Measurements from ENCODE around the gene PAPLN.
"Not testable (repeated sequence)": the region's sequence is repeated elsewhere in the genome, so short reads cannot be mapped to it uniquely, and the experiment has no call there.

Gene PAPLN

GRCh38 chr14:73237219-73237785 lies at the start of gene PAPLN:
TSS of gene PAPLN (plus strand) at chr14:73237506. CDS start at chr14:73239779, 2,273 bp downstream.
- no peak for DNase-seq (ENCODE audit: low spot score)

DNA sequence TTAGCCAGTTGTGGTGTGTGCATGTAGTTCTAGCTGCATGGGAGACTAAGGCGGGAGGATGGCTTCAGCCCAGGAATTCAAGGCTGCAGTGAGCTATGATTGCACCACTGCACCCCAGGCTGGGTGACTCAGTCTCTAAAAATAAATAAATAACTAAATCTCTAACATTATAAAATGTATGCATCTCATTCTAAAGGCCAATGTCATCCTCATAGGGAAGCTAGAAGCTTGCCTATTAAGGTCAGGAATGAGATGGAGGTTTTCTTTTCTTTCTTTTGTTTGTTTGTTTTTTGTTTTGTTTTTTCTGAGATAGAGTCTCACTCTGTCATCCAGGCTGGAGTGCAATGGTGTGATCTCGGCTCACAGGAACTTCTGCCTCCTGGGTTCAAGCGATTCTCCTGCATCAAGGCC lies 48.8 kb upstream of the PAPLN start:
- no peak for DNase-seq (ENCODE audit: low spot score)

DNA sequence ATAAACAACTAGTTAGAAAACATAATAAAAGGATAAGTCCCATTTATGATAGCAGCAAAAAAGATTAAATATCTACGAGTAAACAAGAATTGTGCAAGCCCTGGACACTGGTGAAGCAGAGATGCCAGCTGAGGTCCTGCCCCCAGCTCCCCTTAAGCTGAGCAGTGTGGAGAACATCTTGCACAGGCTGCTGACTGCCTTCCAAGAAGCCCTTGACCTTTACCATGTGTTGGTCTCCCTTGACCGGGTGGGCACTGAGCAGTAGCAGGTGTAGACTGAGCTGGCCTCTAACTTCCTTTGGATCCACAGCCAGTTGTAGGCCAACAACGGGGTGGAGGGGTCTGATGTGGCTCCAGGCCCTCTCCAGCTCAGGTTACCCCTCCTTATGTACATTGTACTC lies 47.7 kb upstream of the PAPLN start:
- no peak for DNase-seq (ENCODE audit: low spot score)

DNA sequence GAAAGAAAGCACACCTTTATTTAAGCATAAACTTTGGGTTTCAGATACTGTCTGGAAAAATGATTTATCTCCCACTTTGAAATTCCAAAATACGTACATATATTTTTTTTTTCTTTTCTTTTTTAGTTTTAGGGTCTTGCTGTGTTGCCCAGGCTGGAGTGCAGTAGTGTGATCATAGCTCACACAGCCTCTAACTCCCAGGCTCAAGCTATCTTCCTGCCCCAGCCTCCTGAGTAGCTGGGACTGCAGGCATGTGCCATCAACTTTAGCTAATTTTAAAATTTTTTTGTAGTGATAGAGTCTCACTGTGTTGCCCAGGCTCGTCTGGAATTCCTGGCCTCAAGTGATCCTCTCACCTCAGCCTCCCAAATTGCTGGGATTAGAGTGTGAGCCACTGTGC lies 45.9 kb upstream of the PAPLN start:
- DNase-seq (ENCODE audit: low spot score), result no peak

GRCh38 chr14:73194306-73194705 lies 43.0 kb upstream of the PAPLN start:
- DNase-seq (ENCODE audit: low spot score), result not testable (repeated sequence)

DNA sequence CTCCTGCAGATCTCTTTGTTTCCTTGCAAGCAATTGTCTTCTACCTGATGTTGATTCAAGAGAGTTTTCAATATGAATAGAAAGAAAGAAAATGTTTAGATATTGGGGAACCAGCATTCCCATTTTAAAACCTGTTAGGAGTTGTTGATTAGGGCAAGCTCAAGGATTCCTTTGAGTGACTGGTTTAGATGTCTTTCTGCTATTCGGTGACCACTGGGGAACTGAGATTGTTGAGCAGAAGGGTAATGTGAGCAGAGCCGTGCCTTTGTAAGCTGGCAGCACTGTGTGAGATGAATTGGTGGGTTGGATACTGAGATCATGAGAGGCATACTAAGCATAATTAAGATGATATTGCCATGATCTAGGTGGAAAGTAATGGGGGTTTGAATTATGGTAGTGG lies 39.1 kb upstream of the PAPLN start:
- no peak for DNase-seq (ENCODE audit: low spot score)

GRCh38 chr14:73203527-73203926 lies 33.8 kb upstream of the PAPLN start:
- no peak for DNase-seq (ENCODE audit: low spot score)

DNA sequence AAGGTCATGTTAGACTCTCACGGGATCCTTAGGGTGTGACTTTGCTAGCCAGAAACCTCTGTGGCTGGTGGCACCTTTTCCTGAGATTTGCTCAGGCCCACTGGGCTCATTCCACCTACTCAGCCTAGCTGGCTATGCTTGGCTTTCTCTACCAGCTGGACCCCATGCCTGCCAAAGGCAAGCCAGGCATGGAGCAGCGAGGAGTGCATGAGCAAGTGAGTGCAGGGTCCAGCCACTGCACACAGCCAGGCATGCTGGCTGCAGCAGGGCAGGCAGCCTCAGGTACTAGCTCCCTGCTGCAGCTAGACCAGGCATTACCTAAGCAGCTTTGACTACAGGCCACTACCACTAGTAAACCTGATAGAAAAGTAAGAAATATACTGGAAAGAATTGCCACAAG lies 29.7 kb upstream of the PAPLN start:
- no peak for DNase-seq (ENCODE audit: low spot score)

DNA sequence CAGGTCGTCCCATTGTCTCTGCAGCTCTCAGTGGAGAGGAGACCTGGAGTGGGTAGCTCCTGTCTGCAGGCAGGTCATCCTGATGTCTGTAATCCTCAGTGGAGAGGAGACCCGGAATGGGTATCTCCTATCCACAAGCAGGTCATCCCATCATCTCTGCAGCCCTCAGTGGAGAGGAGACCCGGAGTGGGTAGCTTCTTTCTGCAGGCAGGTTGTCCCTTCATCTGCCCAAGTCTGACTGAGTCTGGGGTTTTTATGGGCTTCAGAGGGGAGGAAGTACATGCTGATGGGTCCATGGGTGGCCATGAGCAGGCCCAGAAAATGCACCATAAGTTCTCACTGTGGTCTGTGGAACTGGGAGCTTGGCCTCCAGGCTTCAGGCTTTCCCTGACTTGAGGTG lies 28.9 kb upstream of the PAPLN start:
- DNase-seq (ENCODE audit: low spot score), result no peak

DNA sequence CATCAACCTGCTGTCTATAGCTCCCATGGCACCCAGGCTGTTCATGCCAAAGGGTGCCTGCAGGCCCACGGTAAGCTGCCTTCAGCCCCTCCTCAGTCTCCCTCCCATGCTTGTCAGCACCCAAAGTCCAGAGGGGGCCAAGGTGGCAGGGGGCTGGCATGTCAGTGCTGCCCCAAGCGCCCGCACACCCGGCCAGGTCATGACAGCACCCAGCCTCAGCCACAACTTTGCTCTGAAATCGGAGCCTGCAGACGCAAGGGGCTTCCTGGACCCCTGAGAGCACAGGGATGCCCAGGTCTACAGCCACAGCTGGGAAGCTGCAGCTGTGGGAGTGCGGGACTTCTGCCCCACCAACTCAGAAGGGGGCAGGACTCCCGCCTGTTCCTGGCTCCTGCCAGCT lies 28.5 kb upstream of the PAPLN start:
- DNase-seq (ENCODE audit: low spot score), result no peak

GRCh38 chr14:73209953-73210352 lies 27.4 kb upstream of the PAPLN start:
- DNase-seq (ENCODE audit: low spot score), result no peak

DNA sequence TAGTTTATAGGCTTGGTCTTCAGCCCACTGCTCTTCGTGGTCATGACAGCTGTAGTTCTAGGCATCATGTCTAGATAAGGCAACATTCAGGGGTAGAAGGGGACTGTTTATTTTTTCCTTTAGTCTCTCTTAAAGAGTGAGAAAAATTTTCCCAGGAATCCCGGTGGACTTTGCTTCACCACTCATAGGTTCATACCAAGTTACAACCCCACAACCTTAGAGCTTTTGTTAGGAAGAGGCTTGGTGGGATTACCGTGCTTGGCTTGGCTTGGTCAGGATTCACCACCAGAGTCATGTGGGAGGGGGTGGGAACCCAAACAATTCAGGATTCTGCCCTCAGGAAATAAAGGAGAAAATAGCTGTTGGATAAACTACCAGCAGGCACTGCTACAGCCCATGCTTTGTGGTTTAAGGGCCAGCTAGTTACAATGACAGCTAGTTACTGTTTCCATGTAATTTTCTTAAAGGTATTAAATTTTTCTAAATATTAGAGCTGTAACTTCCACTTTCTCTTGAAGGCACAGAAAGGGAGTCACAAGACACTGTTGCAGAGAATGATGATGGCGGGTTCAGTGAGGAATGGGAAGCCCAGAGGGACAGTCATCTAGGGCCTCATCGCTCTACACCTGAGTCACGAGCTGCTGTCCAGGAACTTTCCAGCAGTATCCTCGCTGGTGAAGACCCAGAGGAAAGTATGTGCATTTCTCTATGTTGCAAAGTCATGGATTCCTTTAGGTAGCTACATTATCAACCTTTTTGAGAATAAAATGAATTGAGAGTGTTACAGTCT lies 25.9 kb upstream of the PAPLN start:
- no peak for DNase-seq (ENCODE audit: low spot score)

- no peak for DNase-seq (ENCODE audit: low spot score)
These were observed 21.3 kb upstream of the PAPLN start for GRCh38 chr14:73216030-73216429.

GRCh38 chr14:73217411-73217810 lies 19.9 kb upstream of the PAPLN start:
- DNase-seq (ENCODE audit: low spot score), result no peak

DNA sequence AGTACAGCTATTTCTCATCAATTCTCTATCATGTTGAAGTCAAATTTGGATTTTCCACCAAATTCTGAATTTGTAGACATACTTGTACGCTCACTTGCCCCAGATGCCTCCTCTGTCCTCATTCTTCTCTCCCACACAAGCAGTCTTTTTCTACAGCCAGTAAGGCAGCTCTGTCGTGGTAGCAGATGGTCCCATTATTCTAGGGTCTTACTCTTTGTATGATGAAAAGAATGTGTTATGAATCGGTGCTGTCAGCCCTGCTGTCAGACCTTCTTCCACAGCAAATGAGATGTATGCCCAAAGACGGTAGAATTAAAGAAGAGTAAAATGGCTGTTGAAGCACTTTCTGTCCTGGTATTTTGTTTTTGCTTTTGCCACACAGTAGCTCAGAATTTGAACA lies 17.2 kb upstream of the PAPLN start:
- no peak for DNase-seq (ENCODE audit: low spot score)

DNA sequence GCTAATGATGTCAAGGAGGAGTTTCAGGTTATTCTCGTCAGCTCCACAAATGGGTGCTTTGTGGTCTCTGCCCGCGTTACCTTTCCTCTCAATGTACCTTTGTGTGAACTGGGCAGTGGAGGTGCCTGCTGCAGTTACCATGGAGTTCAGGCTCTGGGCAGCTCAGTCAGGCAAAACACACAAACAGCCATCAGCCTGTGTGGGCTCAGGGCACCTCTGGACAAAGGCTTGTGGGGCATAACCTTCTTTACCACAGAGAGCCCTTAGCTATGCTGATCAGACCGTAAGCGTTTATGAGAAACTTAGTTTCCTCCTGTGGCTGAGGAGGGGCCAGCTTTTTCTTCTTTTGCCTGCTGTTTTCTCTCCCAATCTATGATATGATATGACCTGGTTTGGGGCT lies 16.7 kb upstream of the PAPLN start:
- DNase-seq (ENCODE audit: low spot score), result no peak

- DNase-seq (ENCODE audit: low spot score), result no peak
These were observed 15.4 kb upstream of the PAPLN start for GRCh38 chr14:73221945-73222344.

DNA sequence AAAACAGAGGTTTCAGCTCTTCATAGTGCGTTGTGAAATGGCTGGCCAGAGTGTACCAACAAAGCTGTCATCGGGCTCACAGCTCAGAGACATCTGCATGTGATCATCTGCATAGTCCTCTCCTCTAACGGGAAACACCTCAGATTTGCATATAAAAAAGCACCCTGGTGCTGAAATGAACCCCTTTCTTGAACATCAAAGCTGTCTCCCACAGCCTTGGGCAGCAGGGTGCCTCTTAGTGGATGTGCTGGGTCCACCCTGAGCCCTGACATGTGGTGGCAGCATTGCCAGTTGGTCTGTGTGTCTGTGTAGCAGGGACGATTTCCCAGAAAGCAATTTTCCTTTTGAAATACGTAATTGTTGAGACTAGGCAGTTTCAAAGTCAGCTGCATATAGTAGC lies 14.3 kb upstream of the PAPLN start:
- DNase-seq (ENCODE audit: low spot score), result no peak

DNA sequence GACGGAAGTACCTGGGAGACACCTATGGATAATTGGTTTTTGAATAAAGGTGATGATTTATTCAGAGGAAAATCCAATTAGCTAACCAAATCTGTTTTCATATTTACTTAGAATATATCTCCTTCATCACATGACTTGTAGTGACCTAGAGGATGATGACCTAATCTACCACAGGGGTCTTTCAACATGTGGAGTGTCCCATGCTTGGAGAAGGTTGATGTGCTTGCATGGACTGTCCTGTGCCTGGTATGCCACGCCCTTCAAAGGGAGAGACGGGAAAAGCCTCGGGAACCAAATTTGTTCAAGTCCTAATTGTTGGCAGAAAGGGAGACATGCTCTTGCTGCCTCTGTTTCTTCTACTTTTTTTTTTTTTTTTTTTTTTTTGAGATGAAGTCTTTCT lies 11.8 kb upstream of the PAPLN start:
- no peak for DNase-seq (ENCODE audit: low spot score)

- peak; percentile 87 for DNase-seq (ENCODE audit: low spot score)
These were observed 9.2 kb upstream of the PAPLN start for GRCh38 chr14:73227812-73228781.

GRCh38 chr14:73230051-73230450 lies 7.3 kb upstream of the PAPLN start:
- no peak for DNase-seq (ENCODE audit: low spot score)

DNA sequence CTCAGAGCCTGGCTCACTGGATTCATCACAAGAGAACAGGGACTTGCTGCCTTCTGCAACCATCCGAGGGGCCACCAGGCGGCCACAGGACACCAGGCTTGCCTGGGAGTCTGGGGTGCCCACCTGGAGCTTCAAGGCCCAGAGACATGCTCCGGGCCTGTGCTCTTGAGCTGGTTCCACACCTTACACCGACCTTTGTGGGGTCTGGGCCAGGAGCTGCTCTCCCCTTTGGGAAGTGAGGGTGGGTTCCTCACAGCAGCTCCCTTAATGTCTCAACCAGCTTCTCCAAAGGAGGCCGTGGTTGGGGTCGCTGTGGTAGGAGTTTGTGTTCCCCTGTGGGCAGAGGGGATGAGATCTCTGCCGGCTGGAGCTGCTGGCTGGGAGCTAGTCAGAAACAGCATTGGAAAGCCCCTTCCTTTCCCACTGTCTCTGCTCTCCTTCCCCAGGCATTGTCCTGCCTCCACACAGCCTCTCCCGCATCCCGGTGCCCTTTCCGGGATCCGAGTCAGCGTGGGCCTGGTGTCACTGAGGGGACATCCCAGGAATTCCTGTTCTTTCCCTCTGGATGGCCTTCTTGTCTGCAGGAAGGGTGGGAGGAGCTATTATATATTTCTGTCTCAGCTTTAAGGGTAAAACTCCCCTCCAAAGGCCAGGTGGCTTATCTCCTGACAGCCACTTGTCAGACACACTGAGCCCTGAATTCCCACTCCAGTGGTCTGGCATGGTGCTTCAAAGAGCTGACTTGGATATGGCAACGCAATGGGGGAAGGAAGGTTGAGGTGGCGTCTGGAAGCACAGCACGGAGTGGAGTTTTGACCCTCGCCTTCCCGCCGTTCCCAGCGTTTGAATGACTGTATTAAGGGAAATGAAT lies 5.1 kb upstream of the PAPLN start:
- DNase-seq (ENCODE audit: low spot score), result peak; percentile 58
